ENCODE results near the gene ZSWIM4. TPM values are rescaled to one million over a fixed set of nuclear protein-coding genes. Genes with fewer than 3 reads are reported as not detected.

ZSWIM4 gene
- polyA plus RNA-seq, 1 of the 3 experiments (the other 2 are of a cell fraction): 4.7 TPM

- TF ChIP-seq RXRA (IDR thresholded peaks at IDR 0.05; ENCODE audit: borderline replicate concordance, low read depth) (peak; percentile 64; the same call in 1 of the 2 replicates), TEAD4 (IDR thresholded peaks at IDR 0.05; ENCODE audit: borderline replicate concordance, insufficient read depth) (no peak)
Measured at GRCh38 chr19:13794398-13794756, 866 bp upstream of the ZSWIM4 start (continued).

- Histone ChIP-seq H2AFZ (ENCODE audit: low read depth) (no peak overlapping the region), H3K27me3 (ENCODE audit: insufficient read depth) (no peaks in the 10 kb centered on the region), H3K9ac (peak overlapping the region; percentile 79), H3F3A (replicated peaks; ENCODE audit: insufficient read depth) (peaks cover 24% of the 10 kb centered on the region), H3K9me2 (no peaks in the 10 kb centered on the region), H3K27ac (ENCODE audit: low read depth in 2 of 2, low read length in 1 of 2) (peak overlapping the region; percentile 78 to 92), H3K79me2 (ENCODE audit: insufficient read depth) (peaks cover 39% of the 10 kb centered on the region), H4K20me1 (ENCODE audit: insufficient read depth) (peaks cover 3% of the 10 kb centered on the region; the same call in 1 of the 2 replicates), H3K4me2 (peak overlapping the region; percentile 89), H3K36me3 (replicated peaks in 1 of 2; ENCODE audit: control insufficient read depth in 1 of 2, insufficient read depth in 2 of 2, low read length in 1 of 2) (peaks cover under 1 to 3% of the 10 kb centered on the region in 2 experiments), H3K9me3 (no peaks in the 10 kb centered on the region), H3K4me1 (ENCODE audit: control insufficient read depth in 1 of 2, insufficient read depth in 2 of 2, low read depth in 1 of 2, low read length in 1 of 2) (peaks cover 15 to 18% of the 10 kb centered on the region in 2 experiments; a peak in 3 of 4 replicates), H3K4me3 (ENCODE audit: low read depth in 2 of 2, low read length in 1 of 2) (peak overlapping the region; percentile 75)
- ChIA-PET POLR2A (interaction anchor here (0.6 to 1.7 kb wide), 6 partner anchors 21 to 816 kb away, joined by 3 to 9 read pairs (median 4); no protein-coding TSS in a partner anchor), CTCF (interaction anchor here (0.7 to 3.1 kb wide), 8 partner anchors 10 to 66 kb away, joined by 3 to 13 read pairs (median 4); no protein-coding TSS in a partner anchor)
- TF ChIP-seq TEAD4 (IDR thresholded peaks at IDR 0.05; ENCODE audit: borderline replicate concordance, insufficient read depth) (no peak), MXI1 (IDR thresholded peaks at IDR 0.05; ENCODE audit: low read depth, low read length) (0 out of 2 replicates have a peak, but pooled peaks have one; percentile 10)
- DNase-seq: peak; percentile 56
- WGBS (ENCODE audit: low lambda C conversion rate): 2% methylated on average over 12 of the region's 42 CpGs
Measured at GRCh38 chr19:13795595-13796300, 505 bp downstream of the ZSWIM4 start.

GRCh38 chr19:13796301-13797057 is 1.2 kb downstream of the ZSWIM4 start:
- CTCF ChIA-PET: interaction anchor here (0.7 to 2.6 kb wide), 6 partner anchors 11 to 66 kb away, joined by 3 to 13 read pairs (median 3); no protein-coding TSS in a partner anchor
- H2AFZ ChIP-seq (ENCODE audit: low read depth): 0 out of 2 replicates have a peak overlapping the region, but pooled peaks have one; percentile 4
- TF ChIP-seq FOXM1 (IDR thresholded peaks at IDR 0.05; ENCODE audit: low read depth): no peak
- peak; percentile 52 for TF ChIP-seq GABPA (IDR thresholded peaks at IDR 0.05; ENCODE audit: low read depth)
- peak; percentile 69 for TF ChIP-seq MAX (IDR thresholded peaks at IDR 0.05; ENCODE audit: low read depth)
- TF ChIP-seq MEF2A (IDR thresholded peaks at IDR 0.05; ENCODE audit: borderline replicate concordance, low read depth): no peak
- peak in 1 of 2 experiments; percentile 54; a peak in 1 of 4 replicates for TF ChIP-seq EP300 (IDR thresholded peaks at IDR 0.05; ENCODE audit: borderline replicate concordance in 1 of 2, low read depth in 1 of 2, low read length in 1 of 2)
- TF ChIP-seq CTCF (IDR thresholded peaks at IDR 0.05): peak; percentile 39
- peak; percentile 80 for TF ChIP-seq REST (IDR thresholded peaks at IDR 0.05; ENCODE audit: low read depth, low read length)
- no peak for TF ChIP-seq IRF3 (IDR thresholded peaks at IDR 0.05; ENCODE audit: low read depth, low read length)
- TF ChIP-seq SIN3A (IDR thresholded peaks at IDR 0.05; ENCODE audit: borderline replicate concordance, low read depth, low read length): peak; percentile 20; the same call in 1 of the 2 replicates
- TF ChIP-seq SMC3 (IDR thresholded peaks at IDR 0.05; ENCODE audit: low read depth, low read length): no peak
- peak; percentile 54; the same call in 1 of the 2 replicates for TF ChIP-seq ELF1 (IDR thresholded peaks at IDR 0.05)
- TF ChIP-seq GATA2 (CRISPR knock-in tag; IDR thresholded peaks at IDR 0.05): no peak

More at GRCh38 chr19:13796301-13797057, 1.2 kb downstream of the ZSWIM4 start:
- H3K36me3 ChIP-seq (replicated peaks in 1 of 2; ENCODE audit: control insufficient read depth in 1 of 2, insufficient read depth in 2 of 2, low read length in 1 of 2): peaks cover 3 to 8% of the 10 kb centered on the region in 2 experiments
- peak overlapping the region; percentile 75 for H3K4me3 ChIP-seq (ENCODE audit: low read depth in 2 of 2, low read length in 1 of 2)
- peak overlapping the region; percentile 89 for H3K4me2 ChIP-seq
- 10% methylated on average over 9 of the region's 12 CpGs for WGBS (ENCODE audit: low lambda C conversion rate)
- no peaks in the 10 kb centered on the region for H3K27me3 ChIP-seq (ENCODE audit: insufficient read depth)
- no peaks in the 10 kb centered on the region for H3K9me3 ChIP-seq
- no peaks in the 10 kb centered on the region for H3K9me2 ChIP-seq
- DNase-seq: peak; percentile 43
- H3K4me1 ChIP-seq (ENCODE audit: control insufficient read depth in 1 of 2, insufficient read depth in 2 of 2, low read depth in 1 of 2, low read length in 1 of 2): peaks cover 15 to 18% of the 10 kb centered on the region in 2 experiments; a peak in 3 of 4 replicates
- POLR2A ChIA-PET: no interaction called here
- peak overlapping the region; percentile 78 to 92 for H3K27ac ChIP-seq (ENCODE audit: low read depth in 2 of 2, low read length in 1 of 2)
- H3K79me2 ChIP-seq (ENCODE audit: insufficient read depth): peaks cover 45% of the 10 kb centered on the region
- H4K20me1 ChIP-seq (ENCODE audit: insufficient read depth): peaks cover 3% of the 10 kb centered on the region; the same call in 1 of the 2 replicates
- peak overlapping the region; percentile 79 for H3K9ac ChIP-seq
- H3F3A ChIP-seq (replicated peaks; ENCODE audit: insufficient read depth): peaks cover 24% of the 10 kb centered on the region

Data from SK-N-SH (cell line).